ENCODE results near the gene USP15.

The USP15 gene

GRCh38 chr12:62282057-62282774 is 22.0 kb downstream of the USP15 start:
- DNase-seq (ENCODE audit: low read depth) = no peak

GRCh38 chr12:62284749-62285148 is 24.5 kb downstream of the USP15 start:
- DNase-seq (ENCODE audit: low read depth) = no peak

- no peak for DNase-seq (ENCODE audit: low read depth)
Observed at GRCh38 chr12:62285284-62285683, 25.1 kb downstream of the USP15 start.

GRCh38 chr12:62288328-62288727 is 28.1 kb downstream of the USP15 start:
- DNase-seq (ENCODE audit: low read depth) = no peak

GRCh38 chr12:62290846-62291245 is 30.6 kb downstream of the USP15 start:
- no peak for DNase-seq (ENCODE audit: low read depth)

GRCh38 chr12:62291864-62292760 is 31.9 kb downstream of the USP15 start:
- DNase-seq (ENCODE audit: low read depth) = no peak

GRCh38 chr12:62292761-62293344 is 32.6 kb downstream of the USP15 start:
- DNase-seq (ENCODE audit: low read depth) = no peak

GRCh38 chr12:62294378-62294777 is 34.2 kb downstream of the USP15 start:
- no peak for DNase-seq (ENCODE audit: low read depth)

- no peak for DNase-seq (ENCODE audit: low read depth)
Observed at GRCh38 chr12:62296001-62296400, 35.8 kb downstream of the USP15 start.

GRCh38 chr12:62297321-62297720 is 37.1 kb downstream of the USP15 start:
- no peak for DNase-seq (ENCODE audit: low read depth)

GRCh38 chr12:62299617-62300016 is 39.4 kb downstream of the USP15 start:
- DNase-seq (ENCODE audit: low read depth) = no peak

GRCh38 chr12:62301080-62301798 is 41.0 kb downstream of the USP15 start:
- DNase-seq (ENCODE audit: low read depth) = no peak

GRCh38 chr12:62301799-62302133 is 41.6 kb downstream of the USP15 start:
- no peak for DNase-seq (ENCODE audit: low read depth)

- no peak for DNase-seq (ENCODE audit: low read depth)
Observed at GRCh38 chr12:62304560-62304959, 44.4 kb downstream of the USP15 start.

GRCh38 chr12:62305778-62306177 is 45.6 kb downstream of the USP15 start:
- DNase-seq (ENCODE audit: low read depth) = no peak

GRCh38 chr12:62306569-62307530 is 46.6 kb downstream of the USP15 start:
- DNase-seq (ENCODE audit: low read depth) = no peak

GRCh38 chr12:62308201-62308600 is 48.0 kb downstream of the USP15 start:
- DNase-seq (ENCODE audit: low read depth) = no peak

- no peak for DNase-seq (ENCODE audit: low read depth)
Observed at GRCh38 chr12:62313727-62314380, 53.6 kb downstream of the USP15 start.

- no peak for DNase-seq (ENCODE audit: low read depth)
Observed at GRCh38 chr12:62317017-62317416, 56.8 kb downstream of the USP15 start.

GRCh38 chr12:62319058-62319457 is 58.9 kb downstream of the USP15 start:
- DNase-seq (ENCODE audit: low read depth) = no peak

GRCh38 chr12:62320054-62320453 is 59.9 kb downstream of the USP15 start:
- no peak for DNase-seq (ENCODE audit: low read depth)
